ENCODE results near the gene P4HA1. TPM values are rescaled to one million over a fixed set of nuclear protein-coding genes. Genes with fewer than 3 reads are reported as not detected.

Gene P4HA1
- polyA plus RNA-seq, 1 experiment = 245 TPM

DNA sequence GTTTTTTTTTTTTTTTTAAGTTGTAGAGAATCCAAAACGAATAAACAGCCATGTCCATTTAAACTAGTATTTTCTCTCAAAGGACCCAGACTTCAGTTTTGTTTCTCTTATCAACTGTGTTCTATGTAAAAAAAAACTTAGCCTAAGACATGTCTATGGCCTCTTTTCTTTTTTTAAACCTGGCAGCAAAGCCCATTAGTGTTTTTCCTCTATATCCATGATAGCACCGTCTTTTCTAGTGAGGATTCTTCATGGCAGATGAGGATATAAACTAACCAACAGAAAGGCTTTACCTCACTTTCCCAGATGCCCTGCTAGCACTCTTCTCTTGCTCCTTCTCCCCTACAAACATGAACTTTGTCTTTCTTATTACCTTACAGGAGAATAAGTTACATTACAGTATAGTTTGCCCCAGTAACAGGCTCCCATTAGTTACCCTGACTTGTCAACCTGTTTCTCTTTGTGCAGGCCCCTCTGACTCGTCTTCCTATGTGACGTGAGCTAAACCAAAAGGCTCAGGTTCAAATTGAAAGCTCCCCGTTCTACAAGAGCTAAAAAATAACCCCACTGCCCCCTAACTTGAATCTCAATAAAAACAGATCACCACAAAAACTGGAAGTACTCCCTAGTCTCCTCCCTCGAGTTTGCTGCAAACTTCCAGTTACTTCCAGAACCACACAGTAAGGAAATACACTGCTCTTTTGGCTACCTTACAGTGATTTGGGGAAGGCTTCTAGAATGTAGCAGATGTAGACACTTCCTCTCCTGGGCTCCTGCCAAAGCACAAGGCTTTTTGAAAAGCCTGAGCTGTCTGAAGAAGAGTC, 20.1 kb downstream of the P4HA1 start:
- TF ChIP-seq, protein P1, sequence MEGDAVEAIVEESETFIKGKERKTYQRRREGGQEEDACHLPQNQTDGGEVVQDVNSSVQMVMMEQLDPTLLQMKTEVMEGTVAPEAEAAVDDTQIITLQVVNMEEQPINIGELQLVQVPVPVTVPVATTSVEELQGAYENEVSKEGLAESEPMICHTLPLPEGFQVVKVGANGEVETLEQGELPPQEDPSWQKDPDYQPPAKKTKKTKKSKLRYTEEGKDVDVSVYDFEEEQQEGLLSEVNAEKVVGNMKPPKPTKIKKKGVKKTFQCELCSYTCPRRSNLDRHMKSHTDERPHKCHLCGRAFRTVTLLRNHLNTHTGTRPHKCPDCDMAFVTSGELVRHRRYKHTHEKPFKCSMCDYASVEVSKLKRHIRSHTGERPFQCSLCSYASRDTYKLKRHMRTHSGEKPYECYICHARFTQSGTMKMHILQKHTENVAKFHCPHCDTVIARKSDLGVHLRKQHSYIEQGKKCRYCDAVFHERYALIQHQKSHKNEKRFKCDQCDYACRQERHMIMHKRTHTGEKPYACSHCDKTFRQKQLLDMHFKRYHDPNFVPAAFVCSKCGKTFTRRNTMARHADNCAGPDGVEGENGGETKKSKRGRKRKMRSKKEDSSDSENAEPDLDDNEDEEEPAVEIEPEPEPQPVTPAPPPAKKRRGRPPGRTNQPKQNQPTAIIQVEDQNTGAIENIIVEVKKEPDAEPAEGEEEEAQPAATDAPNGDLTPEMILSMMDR (IDR thresholded peaks at IDR 0.05; ENCODE audit: low read depth, low read length) = no peak
- POLR2A ChIA-PET = interaction anchor here (1.1 kb wide), 2 partner anchors 13 to 20 kb away, joined by 3 to 18 read pairs; partner anchors contain the start of gene P4HA1

DNA sequence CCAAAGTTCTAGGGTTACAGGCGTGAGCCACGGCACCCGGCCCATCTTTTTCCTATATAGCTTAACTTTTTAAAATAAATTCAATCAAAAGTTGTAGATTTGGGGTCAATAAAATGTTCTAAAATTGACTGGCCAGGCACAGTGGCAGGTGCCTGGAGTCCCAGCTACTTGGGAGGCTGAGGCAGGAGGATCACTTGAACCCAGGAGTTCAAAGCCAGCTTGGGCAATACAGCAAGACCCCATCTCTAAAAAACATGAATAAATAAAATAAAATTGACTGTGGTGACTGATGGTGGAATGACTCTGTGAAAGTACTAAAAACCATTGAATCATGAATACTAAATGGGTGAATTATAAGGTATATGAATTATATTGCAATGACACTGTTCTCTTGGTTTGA, 20.8 kb downstream of the P4HA1 start:
- DNase-seq (ENCODE audit: low read depth, low spot score) = no peak
- Histone ChIP-seq H3K4me3 (ENCODE audit: low read depth, low read length) (no peak overlapping the region), H3K9me3 (ENCODE audit: control insufficient read depth, insufficient read depth, low read length) (no peaks in the 10 kb centered on the region), H3K27me3 (ENCODE audit: control insufficient read depth, insufficient read depth, low read length) (no peaks in the 10 kb centered on the region), H3K27ac (ENCODE audit: low read depth, low read length) (no peak overlapping the region)
- TF ChIP-seq, protein P1 (IDR thresholded peaks at IDR 0.05; ENCODE audit: low read depth, low read length) = no peak
- ChIA-PET CTCF (interaction anchor here (1.4 kb wide), 1 partner anchor 21 kb away, joined by 7 read pairs; the partner anchor contains the start of gene P4HA1), POLR2A (no interaction called here)

More for the DNA sequence above, 20.1 kb downstream of the P4HA1 start:
- DNase-seq (ENCODE audit: low read depth, low spot score) = peak; percentile 62
- Histone ChIP-seq H3K9me3 (ENCODE audit: control insufficient read depth, insufficient read depth, low read length) (no peaks in the 10 kb centered on the region), H3K27me3 (ENCODE audit: control insufficient read depth, insufficient read depth, low read length) (no peaks in the 10 kb centered on the region), H3K27ac (ENCODE audit: low read depth, low read length) (peak overlapping the region; percentile 33), H3K4me3 (ENCODE audit: low read depth, low read length) (no peak overlapping the region)
- CTCF ChIA-PET = interaction anchor here (0.9 to 1.9 kb wide), 3 partner anchors 15 to 20 kb away, joined by 5 to 7 read pairs (median 6); partner anchors contain the start of gene P4HA1

DNA sequence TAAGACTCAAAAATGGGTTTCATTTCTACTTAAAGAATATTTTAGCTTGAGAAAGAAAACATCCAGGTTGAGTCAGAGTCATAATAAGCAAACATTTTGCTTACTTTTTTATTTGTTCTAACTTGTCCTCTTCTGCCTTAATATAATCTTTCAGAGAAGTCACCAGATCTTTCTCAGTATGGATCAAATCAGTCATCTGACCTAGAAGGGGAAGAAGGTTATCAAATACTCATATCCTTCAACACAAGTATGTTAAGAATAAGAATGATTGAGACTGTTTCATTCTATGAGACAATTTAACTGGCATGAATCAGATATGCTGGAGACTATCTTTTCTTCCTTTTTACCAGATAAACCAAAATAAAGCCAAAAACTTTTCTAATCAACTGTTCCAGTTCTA, 23.0 kb downstream of the P4HA1 start:
- Histone ChIP-seq H3K9me3 (ENCODE audit: control insufficient read depth, insufficient read depth, low read length) (no peaks in the 10 kb centered on the region), H3K27ac (ENCODE audit: low read depth, low read length) (no peak overlapping the region), H3K27me3 (ENCODE audit: control insufficient read depth, insufficient read depth, low read length) (no peaks in the 10 kb centered on the region), H3K4me3 (ENCODE audit: low read depth, low read length) (no peak overlapping the region)
- CTCF ChIA-PET = no interaction called here
- POLR2A ChIA-PET = no interaction called here
- TF ChIP-seq, protein P1 (IDR thresholded peaks at IDR 0.05; ENCODE audit: low read depth, low read length) = no peak
- no peak for DNase-seq (ENCODE audit: low read depth, low spot score)

DNA sequence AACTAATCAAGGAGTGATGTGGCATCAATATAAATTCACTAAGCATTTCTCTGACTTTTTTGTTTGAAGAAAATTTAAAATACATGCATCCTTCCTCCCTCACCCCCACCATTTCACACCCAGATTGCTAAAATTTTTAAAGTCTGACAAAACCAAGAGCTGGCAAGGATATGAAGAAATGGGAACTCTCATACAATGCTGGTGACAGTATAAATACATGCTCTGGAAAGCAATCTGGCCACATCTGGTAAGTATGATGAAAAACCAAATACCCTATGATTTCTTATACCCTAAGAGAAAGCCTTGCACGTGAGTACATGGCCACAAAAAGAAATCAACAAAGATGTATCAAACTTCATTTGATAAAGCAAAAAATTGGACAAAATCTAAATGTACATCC, 31.2 kb downstream of the P4HA1 start:
- Histone ChIP-seq H3K4me3 (ENCODE audit: low read depth, low read length) (no peak overlapping the region), H3K27ac (ENCODE audit: low read depth, low read length) (no peak overlapping the region), H3K27me3 (ENCODE audit: control insufficient read depth, insufficient read depth, low read length) (no peaks in the 10 kb centered on the region), H3K9me3 (ENCODE audit: control insufficient read depth, insufficient read depth, low read length) (no peaks in the 10 kb centered on the region)
- TF ChIP-seq, protein P1 (IDR thresholded peaks at IDR 0.05; ENCODE audit: low read depth, low read length) = no peak
- CTCF ChIA-PET = no interaction called here
- no peak for DNase-seq (ENCODE audit: low read depth, low spot score)
- POLR2A ChIA-PET = no interaction called here

DNA sequence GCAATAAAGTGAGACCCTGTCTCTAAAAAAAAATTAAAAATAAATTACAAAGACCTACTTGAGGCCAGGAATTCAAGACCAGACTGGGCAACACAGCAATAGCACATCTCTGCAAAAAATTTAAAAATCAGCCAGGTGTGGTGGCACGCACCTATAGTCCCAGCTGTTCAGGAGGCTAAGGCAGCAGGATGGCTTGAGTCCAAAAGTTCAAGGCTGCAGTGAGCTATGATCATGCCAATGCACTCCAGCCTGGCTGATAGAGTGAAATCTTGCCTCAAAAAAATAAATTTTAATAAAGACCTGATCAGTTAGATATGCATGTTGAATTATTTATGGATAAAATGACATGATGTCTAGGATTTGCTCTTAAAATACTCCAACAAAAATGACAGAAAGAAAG, 34.9 kb downstream of the P4HA1 start:
- ChIA-PET POLR2A (interaction anchor here (0.7 to 2.1 kb wide), 2 partner anchors 34 to 730 kb away, joined by 6 to 9 read pairs; partner anchors contain the start of gene P4HA1), CTCF (interaction anchor here (0.6 to 1.1 kb wide), 8 partner anchors 8 to 697 kb away, joined by 3 to 6 read pairs (median 4); no protein-coding TSS in a partner anchor)
- TF ChIP-seq, protein P1 (IDR thresholded peaks at IDR 0.05; ENCODE audit: low read depth, low read length) = no peak
- H3K9me3 ChIP-seq (ENCODE audit: control insufficient read depth, insufficient read depth, low read length) = no peaks in the 10 kb centered on the region
- no peak overlapping the region for H3K4me3 ChIP-seq (ENCODE audit: low read depth, low read length)
- no peaks in the 10 kb centered on the region for H3K27me3 ChIP-seq (ENCODE audit: control insufficient read depth, insufficient read depth, low read length)
- H3K27ac ChIP-seq (ENCODE audit: low read depth, low read length) = no peak overlapping the region
- no peak for DNase-seq (ENCODE audit: low read depth, low spot score)

All from AG04450 (cell line).